BLaER1 treated with 17β-estradiol and CSF1 and Interleukin-3, amounts not matched to agents 10 nM and 100 nM (cell line): ENCODE data around the gene FASN.

ENCODE experiments used
- H3K27ac ChIP-seq, 11 experiments: shearing (Covaris generic); formaldehyde crosslinking; 2 replicates each; pipeline ENCODE4 v1.8.1; 2022
- H3K27me3 ChIP-seq, 11 experiments: shearing (Covaris generic); formaldehyde crosslinking; 2 replicates each; pipeline ENCODE4 v1.8.1; 2022
- H3K36me3 ChIP-seq, 11 experiments: shearing (Covaris generic); formaldehyde crosslinking; 2 replicates each; pipeline ENCODE4 v1.8.1; 2022
- H3K4me1 ChIP-seq, 10 experiments: shearing (Covaris generic); formaldehyde crosslinking; 2 replicates each; pipeline ENCODE4 v1.8.1; 2022
- H3K4me2 ChIP-seq, 11 experiments: shearing (Covaris generic); formaldehyde crosslinking; 2 replicates each; pipeline ENCODE4 v1.8.1; 2022
- H3K4me3 ChIP-seq, 10 experiments: shearing (Covaris generic); formaldehyde crosslinking; 2 replicates each; pipeline ENCODE4 v1.8.1; 2022
- H3K9ac ChIP-seq, 11 experiments: shearing (Covaris generic); formaldehyde crosslinking; 2 replicates each; pipeline ENCODE4 v1.8.1; 2022
- H3K9me3 ChIP-seq, 11 experiments: shearing (Covaris generic); formaldehyde crosslinking; replicated peaks in 1 of 11; 2 replicates each; pipeline ENCODE4 v1.8.1; 2022
- H4K20me1 ChIP-seq, 11 experiments: shearing (Covaris generic); formaldehyde crosslinking; 2 replicates each; pipeline ENCODE4 v1.8.1; 2022
- Cebpa-rat ChIP-seq, 11 experiments: shearing (Covaris generic); IDR thresholded peaks; 2 replicates each; pipeline ENCODE4 v1.8.1; 2022

FASN gene

DNA sequence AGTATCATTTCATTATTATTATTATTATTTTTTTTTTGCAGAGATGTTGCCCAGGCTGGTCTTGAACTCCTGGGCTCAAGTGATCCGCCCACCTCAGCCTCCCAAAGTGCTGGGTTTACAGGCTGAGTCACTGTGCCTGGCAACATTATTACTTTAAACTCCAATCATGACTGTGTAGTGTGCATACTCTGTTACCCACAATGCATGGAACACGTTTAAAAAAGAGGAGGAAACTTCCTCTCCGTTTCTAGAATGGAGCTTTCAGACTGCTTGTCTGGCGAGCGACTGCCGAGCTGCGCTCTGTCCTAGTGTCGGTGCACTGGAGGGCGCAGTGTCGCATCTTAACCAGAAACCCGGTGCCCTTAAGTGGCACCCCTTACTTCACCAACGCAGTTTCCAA is 22.1 kb upstream of the FASN start:
- H3K9me3 ChIP-seq, result no peaks in the 10 kb centered on the region
- H3K9ac ChIP-seq, result no peak overlapping the region
- H4K20me1 ChIP-seq, result no peaks in the 10 kb centered on the region; a peak in 3 of 22 replicates
- H3K4me1 ChIP-seq, result peaks cover 19 to 42% (median 39%) of the 10 kb centered on the region in 10 experiments
- H3K4me3 ChIP-seq, result no peak overlapping the region
- H3K4me2 ChIP-seq, result peak overlapping the region in 5 of 11 experiments; percentile 9 to 40 (median 28); a peak in 6 of 22 replicates
- H3K27ac ChIP-seq, result no peak overlapping the region
- no peak for TF ChIP-seq Cebpa-rat (IDR thresholded peaks at IDR 0.05)
- H3K36me3 ChIP-seq, result peaks cover 0 to 4% (median 0%) of the 10 kb centered on the region in 11 experiments; a peak in 1 of 22 replicates
- H3K27me3 ChIP-seq, result no peaks in the 10 kb centered on the region

DNA sequence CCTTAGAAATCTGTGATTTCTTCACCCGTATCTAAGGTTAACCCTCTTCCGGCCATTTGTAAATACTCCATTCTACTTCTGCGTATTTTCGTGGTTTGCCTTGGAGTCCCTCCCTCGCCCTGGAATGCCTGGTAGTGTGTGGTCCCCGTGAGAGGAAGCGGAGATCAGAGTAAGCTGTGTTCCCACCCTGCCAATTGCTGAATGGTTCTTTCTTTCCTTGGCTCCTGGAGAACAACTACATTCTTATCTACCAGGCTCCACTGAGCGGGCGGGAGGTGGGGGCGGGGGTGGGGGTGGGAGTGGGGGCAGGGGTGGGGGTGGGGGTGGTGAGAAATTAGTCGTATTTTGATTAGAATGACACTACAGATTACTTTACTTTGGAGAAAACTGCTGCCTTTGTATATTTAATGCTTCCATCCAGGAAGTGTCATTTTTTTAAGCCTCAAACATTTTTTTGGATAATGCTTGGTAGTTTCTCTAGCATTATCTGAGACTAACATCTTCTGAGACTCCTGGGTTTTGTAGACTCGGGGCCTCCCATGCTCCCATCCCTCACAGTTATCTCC is 20.9 kb upstream of the FASN start:
- Histone ChIP-seq H3K4me3 (no peak overlapping the region), H3K4me2 (peak overlapping the region in 7 of 11 experiments; percentile 28 to 63 (median 41); a peak in 13 of 22 replicates), H4K20me1 (no peaks in the 10 kb centered on the region; a peak in 3 of 22 replicates), H3K27ac (no peak overlapping the region), H3K4me1 (peaks cover 19 to 42% (median 38%) of the 10 kb centered on the region in 10 experiments), H3K9me3 (no peaks in the 10 kb centered on the region), H3K36me3 (peaks cover 0 to 2% (median 0%) of the 10 kb centered on the region in 11 experiments; a peak in 3 of 22 replicates), H3K27me3 (no peaks in the 10 kb centered on the region), H3K9ac (no peak overlapping the region)
- no peak for TF ChIP-seq Cebpa-rat (IDR thresholded peaks at IDR 0.05)

DNA sequence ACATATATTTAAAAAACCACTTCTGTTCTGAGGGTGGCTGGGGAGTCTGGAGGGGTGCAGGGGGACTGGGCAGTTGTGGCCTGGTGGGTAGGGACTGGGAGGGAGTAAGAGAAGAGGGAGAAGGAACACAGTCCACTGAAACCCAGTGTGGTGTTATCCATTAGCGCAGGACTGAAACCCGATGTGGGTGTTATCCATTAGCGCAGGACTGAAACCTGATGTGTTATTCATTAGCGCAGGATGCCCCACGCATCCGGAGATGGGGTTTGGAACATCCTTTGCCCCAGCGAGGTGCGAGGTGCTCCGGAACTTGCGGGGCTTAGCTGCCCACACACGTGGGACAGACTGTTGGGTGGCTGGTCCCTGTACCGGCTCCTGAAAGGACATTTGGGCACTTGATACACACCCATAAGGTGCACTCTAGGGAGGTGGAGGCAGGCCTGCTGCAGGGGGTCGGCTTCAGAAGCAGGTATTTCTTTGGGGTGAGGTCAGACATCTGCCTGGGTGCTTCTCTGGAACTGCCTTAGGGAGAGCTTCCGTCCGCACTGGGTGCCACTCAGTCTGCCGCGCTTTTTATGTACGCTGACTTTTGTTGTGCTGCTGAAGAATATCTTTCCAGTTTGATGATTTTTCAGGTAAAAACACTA is 20.3 kb upstream of the FASN start:
- TF ChIP-seq Cebpa-rat (IDR thresholded peaks at IDR 0.05), result no peak
- Histone ChIP-seq H3K4me2 (no peak overlapping the region), H4K20me1 (no peaks in the 10 kb centered on the region; a peak in 3 of 22 replicates), H3K4me3 (no peak overlapping the region), H3K9me3 (no peaks in the 10 kb centered on the region), H3K9ac (no peak overlapping the region), H3K36me3 (peaks cover 0 to 8% (median 3%) of the 10 kb centered on the region in 11 experiments; a peak in 5 of 22 replicates), H3K27me3 (no peaks in the 10 kb centered on the region), H3K27ac (no peak overlapping the region), H3K4me1 (peaks cover 19 to 41% (median 38%) of the 10 kb centered on the region in 10 experiments)

DNA sequence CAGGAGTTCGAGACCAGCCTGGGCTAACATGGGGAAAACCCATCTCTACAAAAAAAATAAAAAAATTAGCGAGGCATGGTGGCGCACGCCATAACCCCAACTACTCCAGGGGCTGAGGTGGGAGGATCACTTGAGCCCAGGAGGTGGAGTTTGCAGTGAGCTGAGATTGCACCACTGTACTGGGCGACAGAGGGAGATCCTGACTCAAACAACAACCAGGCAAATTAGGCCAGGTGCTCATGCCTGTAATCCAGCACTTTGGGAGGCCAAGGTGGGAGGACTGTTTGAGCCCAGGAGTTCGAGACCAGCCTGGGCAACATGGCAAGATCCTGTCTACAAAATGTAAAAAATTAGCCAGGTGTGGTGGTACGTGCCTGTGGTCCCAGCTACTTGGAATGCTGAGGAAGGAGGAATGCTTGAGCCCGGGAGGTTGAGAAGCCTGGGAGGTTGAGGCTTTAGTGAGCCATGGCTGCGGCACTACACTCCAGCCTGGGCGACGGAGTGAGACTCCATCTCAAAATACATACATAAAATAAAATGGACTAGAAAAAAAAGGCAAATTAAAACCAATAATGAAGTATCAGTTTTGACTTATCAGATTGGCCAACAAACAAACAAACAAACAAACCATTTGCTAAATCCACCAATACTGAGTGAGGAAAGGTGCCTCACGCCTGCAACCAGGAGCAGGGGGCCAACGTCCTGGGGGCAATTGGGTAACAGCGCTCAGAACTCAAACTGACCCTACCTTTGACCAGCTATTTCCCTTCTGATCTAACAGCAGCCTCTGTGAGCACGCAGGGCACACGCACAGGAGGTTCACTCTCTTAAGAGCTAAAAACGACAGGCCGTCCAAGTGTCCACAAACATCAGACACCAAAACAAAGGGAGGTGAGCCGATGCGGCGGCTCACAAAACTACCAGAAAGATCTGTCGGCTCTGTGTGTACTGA is 19.4 kb upstream of the FASN start:
- peaks cover 14 to 32% (median 30%) of the 10 kb centered on the region in 10 experiments for H3K4me1 ChIP-seq
- H3K4me2 ChIP-seq, result no peak overlapping the region
- no peak overlapping the region for H3K4me3 ChIP-seq

DNA sequence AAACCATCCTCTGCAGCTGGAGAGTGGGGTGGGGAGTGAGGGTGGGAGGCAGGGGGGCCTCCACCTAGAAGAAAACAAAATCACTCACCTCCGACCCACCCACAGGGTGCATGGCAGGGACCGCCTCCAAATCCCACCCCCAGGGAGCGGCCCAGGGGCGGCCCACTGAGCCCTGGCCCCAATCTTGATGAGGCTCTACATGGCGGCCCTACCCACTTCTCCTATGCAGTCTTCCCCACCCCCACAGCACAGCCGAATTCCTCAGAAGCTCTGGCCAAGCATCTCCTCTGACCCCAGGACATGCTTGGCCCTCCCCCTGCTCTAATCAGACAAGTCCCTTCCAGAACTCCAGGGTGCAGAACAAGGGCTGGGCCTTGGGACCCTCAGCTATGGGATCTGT is 18.2 kb upstream of the FASN start:
- Histone ChIP-seq H3K4me1 (peaks cover 2 to 21% (median 18%) of the 10 kb centered on the region in 10 experiments), H4K20me1 (no peaks in the 10 kb centered on the region; a peak in 1 of 22 replicates), H3K4me3 (no peak overlapping the region), H3K9ac (no peak overlapping the region), H3K4me2 (no peak overlapping the region), H3K27me3 (no peaks in the 10 kb centered on the region), H3K27ac (no peak overlapping the region), H3K36me3 (peaks cover 0 to 20% (median 9%) of the 10 kb centered on the region in 11 experiments; a peak in 5 of 22 replicates), H3K9me3 (no peaks in the 10 kb centered on the region)
- TF ChIP-seq Cebpa-rat (IDR thresholded peaks at IDR 0.05), result no peak

More for the DNA sequence above, 19.4 kb upstream of the FASN start:
- Histone ChIP-seq H3K27ac (no peak overlapping the region), H3K36me3 (peaks cover 0 to 17% (median 9%) of the 10 kb centered on the region in 11 experiments; a peak in 5 of 22 replicates), H3K27me3 (no peaks in the 10 kb centered on the region), H4K20me1 (no peaks in the 10 kb centered on the region; a peak in 3 of 22 replicates), H3K9me3 (no peaks in the 10 kb centered on the region), H3K9ac (no peak overlapping the region)
- no peak for TF ChIP-seq Cebpa-rat (IDR thresholded peaks at IDR 0.05)

DNA sequence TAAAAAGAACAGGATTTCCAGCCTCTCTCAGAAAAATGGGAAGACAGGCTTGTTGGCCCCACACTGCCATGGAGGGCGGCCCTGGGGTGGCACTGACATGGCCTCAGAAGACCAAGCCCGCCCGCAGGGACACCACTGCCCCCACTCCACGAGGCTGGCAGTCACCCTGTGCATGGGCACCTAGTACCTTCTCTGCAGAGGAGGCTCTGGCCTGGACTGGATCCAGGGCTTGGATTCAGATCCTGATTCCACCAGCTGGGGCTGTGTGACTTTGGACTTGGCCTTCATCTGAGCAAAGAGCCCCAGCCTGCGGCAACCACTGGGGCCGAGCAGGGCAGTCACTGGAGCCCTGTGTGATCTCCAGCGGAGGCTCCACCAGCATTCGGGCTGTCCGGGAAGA is 16.8 kb upstream of the FASN start:
- no peaks in the 10 kb centered on the region; a peak in 1 of 22 replicates for H4K20me1 ChIP-seq
- H3K27me3 ChIP-seq, result no peaks in the 10 kb centered on the region
- H3K36me3 ChIP-seq, result peaks cover 0 to 20% (median 9%) of the 10 kb centered on the region in 11 experiments; a peak in 5 of 22 replicates
- H3K27ac ChIP-seq, result no peak overlapping the region
- H3K4me2 ChIP-seq, result no peak overlapping the region
- no peak for TF ChIP-seq Cebpa-rat (IDR thresholded peaks at IDR 0.05)
- peaks cover 0 to 9% (median 8%) of the 10 kb centered on the region in 10 experiments; a peak in 19 of 20 replicates for H3K4me1 ChIP-seq
- H3K9me3 ChIP-seq, result no peaks in the 10 kb centered on the region
- H3K9ac ChIP-seq, result no peak overlapping the region
- H3K4me3 ChIP-seq, result no peak overlapping the region

DNA sequence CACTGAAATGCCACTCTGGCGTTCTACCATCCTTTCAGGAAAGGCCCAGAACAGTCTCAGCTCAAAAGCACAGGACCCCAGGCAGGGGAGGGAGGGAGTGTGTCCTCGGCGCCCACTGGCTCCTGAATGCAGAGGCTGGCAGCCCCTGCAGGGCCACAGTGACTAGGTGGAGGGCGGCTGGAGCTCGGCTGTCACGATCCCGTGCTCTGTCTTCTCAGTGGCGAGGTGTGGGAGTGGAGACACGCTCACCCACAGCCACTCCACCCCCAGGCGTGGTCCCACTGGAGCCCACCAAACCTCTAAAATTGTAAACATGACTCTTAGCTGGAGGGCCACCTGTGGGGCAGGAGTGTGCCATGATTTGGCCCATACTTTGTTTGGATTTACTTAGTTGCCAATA is 16.4 kb upstream of the FASN start:
- TF ChIP-seq Cebpa-rat (IDR thresholded peaks at IDR 0.05), result no peak
- Histone ChIP-seq H3K9me3 (no peaks in the 10 kb centered on the region), H3K9ac (no peak overlapping the region; a peak in 1 of 22 replicates), H3K4me3 (no peak overlapping the region), H3K4me2 (no peak overlapping the region), H3K4me1 (peaks cover 0 to 5% (median 4%) of the 10 kb centered on the region in 10 experiments; a peak in 18 of 20 replicates), H4K20me1 (no peaks in the 10 kb centered on the region), H3K36me3 (peaks cover 0 to 20% (median 9%) of the 10 kb centered on the region in 11 experiments; a peak in 5 of 22 replicates), H3K27ac (no peak overlapping the region), H3K27me3 (no peaks in the 10 kb centered on the region)

DNA sequence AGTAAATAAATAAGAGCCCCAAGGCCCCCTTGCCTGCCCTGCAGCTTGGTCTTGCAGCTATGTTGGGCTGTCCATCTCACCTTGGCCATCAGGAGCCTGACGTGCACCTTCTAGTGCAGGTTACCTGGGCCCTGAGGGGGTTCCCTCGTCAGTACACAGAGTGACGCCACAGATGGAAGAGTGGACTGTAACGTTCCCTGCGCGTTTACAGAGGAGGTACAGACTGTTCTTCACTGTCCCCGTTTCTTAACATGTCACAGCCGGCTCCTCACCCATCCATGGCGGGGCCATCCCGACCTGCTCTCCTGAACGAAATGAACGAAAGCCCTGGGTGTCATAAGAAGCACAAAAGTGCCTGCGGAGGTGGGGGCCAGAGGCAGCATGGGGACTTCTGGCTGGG is 15.9 kb upstream of the FASN start:
- Histone ChIP-seq H3K9me3 (no peaks in the 10 kb centered on the region), H3K4me1 (peaks cover 2 to 6% (median 3%) of the 10 kb centered on the region in 10 experiments), H3K27me3 (no peaks in the 10 kb centered on the region), H3K4me3 (no peak overlapping the region), H3K27ac (no peak overlapping the region), H3K36me3 (peaks cover 0 to 20% (median 9%) of the 10 kb centered on the region in 11 experiments; a peak in 5 of 22 replicates), H4K20me1 (no peaks in the 10 kb centered on the region), H3K9ac (no peak overlapping the region; a peak in 1 of 22 replicates), H3K4me2 (no peak overlapping the region)
- TF ChIP-seq Cebpa-rat (IDR thresholded peaks at IDR 0.05), result no peak
